Liver (tissue), 3 donors: Measurements from ENCODE around the gene GMPR.

Experiments used
- EGR1 ChIP-seq, 2 donors: IDR thresholded peaks; 2 replicates each; pipeline ENCODE4 v1.6.1; 2016 to 2018; ENCODE audit warnings: antibody characterized with exemption in 2 of 2, low read depth in 2 of 2
- HNF4G ChIP-seq: IDR thresholded peaks from 2 replicates; pipeline ENCODE4 v1.6.1; 2016; ENCODE audit warnings: antibody characterized with exemption
- RAD21 ChIP-seq, 2 donors: IDR thresholded peaks; 2 replicates each; pipeline ENCODE4 v1.6.1; 2016; ENCODE audit warnings: antibody characterized with exemption in 2 of 2, mild to moderate bottlenecking in 2 of 2
- TAF1 ChIP-seq: conservative IDR thresholded peaks from 2 replicates; pipeline ENCODE4 v1.6.1; 2016; ENCODE audit warnings: antibody characterized with exemption, mild to moderate bottlenecking
- TF ChIP-seq, protein P1 (sequence below): IDR thresholded peaks from 2 replicates; pipeline ENCODE4 v1.6.1; 2016; ENCODE audit warnings: antibody characterized with exemption
- TF ChIP-seq, protein P2 (sequence below): IDR thresholded peaks from 2 replicates; pipeline ENCODE4 v1.6.1; 2016; ENCODE audit warnings: antibody characterized with exemption, mild to moderate bottlenecking
- TF ChIP-seq, protein P3 (sequence below): fragments of 150-350 bp; IDR thresholded peaks from 2 replicates; pipeline ENCODE4 v1.5.1; 2017; ENCODE audit warnings: improper control_type of control experiment, low read depth, low read length; ENCODE audit not compliant: missing input control
- TF ChIP-seq, protein P4 (sequence below): IDR thresholded peaks from 2 replicates; pipeline ENCODE4 v1.6.1; 2016; ENCODE audit warnings: antibody characterized with exemption
- donor health status: healthy.
- donor health status: healthy.

DNA sequence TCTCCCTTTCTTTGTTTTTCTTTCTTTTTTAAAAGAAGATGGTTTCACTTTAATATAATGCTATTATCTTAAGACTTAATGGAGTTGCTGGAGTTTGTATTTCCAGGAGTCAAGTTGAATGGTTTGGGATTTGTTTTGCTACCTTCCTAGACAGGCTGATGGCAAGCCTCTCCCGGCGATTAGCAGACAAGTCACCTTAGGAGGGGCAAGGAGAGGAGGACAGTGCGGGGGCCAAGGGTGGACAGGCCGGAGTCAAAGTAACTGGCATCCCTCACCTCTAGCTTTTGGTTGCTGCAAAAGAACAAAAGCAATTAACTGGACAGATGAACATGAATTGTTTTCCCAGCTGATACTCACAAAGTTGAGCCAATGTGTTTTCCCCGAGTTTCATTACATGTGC, 57.1 kb downstream of the GMPR start:
- TF ChIP-seq, protein P1, sequence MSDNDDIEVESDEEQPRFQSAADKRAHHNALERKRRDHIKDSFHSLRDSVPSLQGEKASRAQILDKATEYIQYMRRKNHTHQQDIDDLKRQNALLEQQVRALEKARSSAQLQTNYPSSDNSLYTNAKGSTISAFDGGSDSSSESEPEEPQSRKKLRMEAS, result no peak
- TF ChIP-seq TAF1, result no peak
- TF ChIP-seq, protein P2, sequence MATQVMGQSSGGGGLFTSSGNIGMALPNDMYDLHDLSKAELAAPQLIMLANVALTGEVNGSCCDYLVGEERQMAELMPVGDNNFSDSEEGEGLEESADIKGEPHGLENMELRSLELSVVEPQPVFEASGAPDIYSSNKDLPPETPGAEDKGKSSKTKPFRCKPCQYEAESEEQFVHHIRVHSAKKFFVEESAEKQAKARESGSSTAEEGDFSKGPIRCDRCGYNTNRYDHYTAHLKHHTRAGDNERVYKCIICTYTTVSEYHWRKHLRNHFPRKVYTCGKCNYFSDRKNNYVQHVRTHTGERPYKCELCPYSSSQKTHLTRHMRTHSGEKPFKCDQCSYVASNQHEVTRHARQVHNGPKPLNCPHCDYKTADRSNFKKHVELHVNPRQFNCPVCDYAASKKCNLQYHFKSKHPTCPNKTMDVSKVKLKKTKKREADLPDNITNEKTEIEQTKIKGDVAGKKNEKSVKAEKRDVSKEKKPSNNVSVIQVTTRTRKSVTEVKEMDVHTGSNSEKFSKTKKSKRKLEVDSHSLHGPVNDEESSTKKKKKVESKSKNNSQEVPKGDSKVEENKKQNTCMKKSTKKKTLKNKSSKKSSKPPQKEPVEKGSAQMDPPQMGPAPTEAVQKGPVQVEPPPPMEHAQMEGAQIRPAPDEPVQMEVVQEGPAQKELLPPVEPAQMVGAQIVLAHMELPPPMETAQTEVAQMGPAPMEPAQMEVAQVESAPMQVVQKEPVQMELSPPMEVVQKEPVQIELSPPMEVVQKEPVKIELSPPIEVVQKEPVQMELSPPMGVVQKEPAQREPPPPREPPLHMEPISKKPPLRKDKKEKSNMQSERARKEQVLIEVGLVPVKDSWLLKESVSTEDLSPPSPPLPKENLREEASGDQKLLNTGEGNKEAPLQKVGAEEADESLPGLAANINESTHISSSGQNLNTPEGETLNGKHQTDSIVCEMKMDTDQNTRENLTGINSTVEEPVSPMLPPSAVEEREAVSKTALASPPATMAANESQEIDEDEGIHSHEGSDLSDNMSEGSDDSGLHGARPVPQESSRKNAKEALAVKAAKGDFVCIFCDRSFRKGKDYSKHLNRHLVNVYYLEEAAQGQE, result no peak
- TF ChIP-seq, protein P3, sequence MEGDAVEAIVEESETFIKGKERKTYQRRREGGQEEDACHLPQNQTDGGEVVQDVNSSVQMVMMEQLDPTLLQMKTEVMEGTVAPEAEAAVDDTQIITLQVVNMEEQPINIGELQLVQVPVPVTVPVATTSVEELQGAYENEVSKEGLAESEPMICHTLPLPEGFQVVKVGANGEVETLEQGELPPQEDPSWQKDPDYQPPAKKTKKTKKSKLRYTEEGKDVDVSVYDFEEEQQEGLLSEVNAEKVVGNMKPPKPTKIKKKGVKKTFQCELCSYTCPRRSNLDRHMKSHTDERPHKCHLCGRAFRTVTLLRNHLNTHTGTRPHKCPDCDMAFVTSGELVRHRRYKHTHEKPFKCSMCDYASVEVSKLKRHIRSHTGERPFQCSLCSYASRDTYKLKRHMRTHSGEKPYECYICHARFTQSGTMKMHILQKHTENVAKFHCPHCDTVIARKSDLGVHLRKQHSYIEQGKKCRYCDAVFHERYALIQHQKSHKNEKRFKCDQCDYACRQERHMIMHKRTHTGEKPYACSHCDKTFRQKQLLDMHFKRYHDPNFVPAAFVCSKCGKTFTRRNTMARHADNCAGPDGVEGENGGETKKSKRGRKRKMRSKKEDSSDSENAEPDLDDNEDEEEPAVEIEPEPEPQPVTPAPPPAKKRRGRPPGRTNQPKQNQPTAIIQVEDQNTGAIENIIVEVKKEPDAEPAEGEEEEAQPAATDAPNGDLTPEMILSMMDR, result no peak
- no peak for TF ChIP-seq RAD21 (IDR thresholded peaks at IDR 0.05)
- TF ChIP-seq EGR1 (IDR thresholded peaks at IDR 0.05; ENCODE audit: low read depth in 2 of 2), result no peak
- TF ChIP-seq, protein P4, sequence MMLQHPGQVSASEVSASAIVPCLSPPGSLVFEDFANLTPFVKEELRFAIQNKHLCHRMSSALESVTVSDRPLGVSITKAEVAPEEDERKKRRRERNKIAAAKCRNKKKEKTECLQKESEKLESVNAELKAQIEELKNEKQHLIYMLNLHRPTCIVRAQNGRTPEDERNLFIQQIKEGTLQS, result no peak
- no peak for TF ChIP-seq HNF4G
